Keratinocyte (primary cell): ENCODE data around the gene MARS1. TPM values are rescaled to one million over a fixed set of nuclear protein-coding genes. Genes with fewer than 3 reads are reported as not detected.

Source experiments
- DNase-seq: peaks from one replicate; pipeline ENCODE4 v3.0.0-alpha.2; 2011; ENCODE audit warnings: low read depth, missing footprints, low spot score
- FAIRE-seq: peaks from 2 replicates; lab custom pipeline; 2011; peaks lifted over from hg19 to GRCh38; lab: Jason Lieb, UNC
- H2AFZ ChIP-seq: 2 replicates; pipeline ENCODE4 v1.6.0; 2012; ENCODE audit warnings: low read length, control low read depth, inconsistent platforms; ENCODE audit not compliant: control insufficient read depth
- H3K27ac ChIP-seq: 2 replicates; pipeline ENCODE4 v1.5.1; 2011; ENCODE audit warnings: low read length; ENCODE audit not compliant: control insufficient read depth, insufficient read depth
- H3K27me3 ChIP-seq: 3 replicates; pipeline ENCODE4 v1.6.0; 2011; ENCODE audit warnings: low read length; ENCODE audit not compliant: control insufficient read depth, insufficient read depth; ENCODE audit errors: extremely low read depth
- H3K36me3 ChIP-seq, 2 experiments: 2 replicates in 1 of 2; 3 replicates in 1 of 2; pipeline ENCODE4 v1.5.1; 2011; ENCODE audit warnings: low read length in 2 of 2, mild to moderate bottlenecking in 1 of 2; ENCODE audit not compliant: control insufficient read depth in 2 of 2, insufficient read depth in 2 of 2; ENCODE audit errors: extremely low read depth in 1 of 2
- H3K4me1 ChIP-seq: 3 replicates; pipeline ENCODE4 v1.5.1; 2011; ENCODE audit warnings: low read length; ENCODE audit not compliant: control insufficient read depth, insufficient read depth; ENCODE audit errors: extremely low read depth
- H3K4me2 ChIP-seq: 3 replicates; pipeline ENCODE4 v1.6.0; 2011; ENCODE audit warnings: low read depth, low read length; ENCODE audit not compliant: control insufficient read depth, insufficient read depth; ENCODE audit errors: extremely low read depth
- H3K4me3 ChIP-seq, 3 experiments: fragments of 200-600 bp in 1 of 3; sonication (generic) in 1 of 3; 2 replicates in 2 of 3; 3 replicates in 1 of 3; pipeline ENCODE4 v1.5.1; 2011 to 2016; ENCODE audit warnings: low read length in 3 of 3, mild to moderate bottlenecking in 3 of 3, control low read depth in 2 of 3, inconsistent platforms in 1 of 3, low read depth in 1 of 3, mixed read lengths in 1 of 3, mixed run types in 1 of 3, moderate library complexity in 1 of 3; ENCODE audit not compliant: control insufficient read depth in 2 of 3, insufficient read depth in 2 of 3; ENCODE audit errors: extremely low read depth in 1 of 3
- H3K79me2 ChIP-seq: 2 replicates; pipeline ENCODE4 v1.6.0; 2012; ENCODE audit warnings: low read length; ENCODE audit not compliant: control insufficient read depth, insufficient read depth
- H3K9ac ChIP-seq: 3 replicates; pipeline ENCODE4 v1.6.0; 2011; ENCODE audit warnings: low read length; ENCODE audit not compliant: control insufficient read depth, insufficient read depth; ENCODE audit errors: extremely low read depth
- H3K9me1 ChIP-seq: 3 replicates; pipeline ENCODE4 v1.6.0; 2011; ENCODE audit warnings: low read length; ENCODE audit not compliant: control insufficient read depth, insufficient read depth; ENCODE audit errors: extremely low read depth
- H3K9me3 ChIP-seq: 2 replicates; pipeline ENCODE4 v1.5.1; 2012; ENCODE audit warnings: low read depth, low read length; ENCODE audit not compliant: control insufficient read depth
- H4K20me1 ChIP-seq: 3 replicates; pipeline ENCODE4 v1.6.0; 2011; ENCODE audit warnings: low read length; ENCODE audit not compliant: control insufficient read depth, insufficient read depth; ENCODE audit errors: extremely low read depth
- EZH2 ChIP-seq: IDR thresholded peaks from one replicate; pipeline ENCODE4 v1.6.1; 2012; ENCODE audit warnings: inconsistent platforms, mild to moderate bottlenecking, low read length, moderate library complexity
- dilution Hi-C: fragments of 300-500 bp; cut with MboI; formaldehyde crosslinking; loops from one replicate; pipeline ENCODE4 v1.7.0; 2020; ENCODE audit warnings: low sequenced_read_pairs; ENCODE audit not compliant: extremely low pct_ligation_motif_present
- polyA plus RNA-seq, 5 experiments: library from polyadenylated mRNA; depleted of rRNA in 3 of 5; stranded (reverse) in 3 of 5; stranded (forward) in 1 of 5; unstranded in 1 of 5; fragments of >200 nt; gene quantifications; 1 replicate in 1 of 5; 2 replicates in 3 of 5; 3 replicates in 1 of 5; pipeline versions ENCODE4 v1.2.1 to v1.2.3, GENCODE V29; 2011 to 2012; ENCODE audit warnings: missing spikeins in 2 of 5, low read depth in 1 of 5, low replicate concordance in 1 of 5
- TF ChIP-seq, protein P1 (sequence below), 3 experiments: IDR thresholded peaks in 1 of 3; conservative IDR thresholded peaks in 1 of 3; optimal IDR thresholded peaks in 1 of 3; 2 replicates in 2 of 3; 3 replicates in 1 of 3; pipeline versions ENCODE3 to v1.5.1; 2011; ENCODE audit warnings: low read length in 3 of 3, mild to moderate bottlenecking in 3 of 3, moderate library complexity in 2 of 3, control low read depth in 1 of 3, inconsistent platforms in 1 of 3; ENCODE audit not compliant: insufficient read depth in 2 of 3; ENCODE audit errors: extremely low read depth in 1 of 3

Gene MARS1
- polyA plus RNA-seq, 1 donor (not counting 4 experiments of a cell fraction or from before 2014, with no cell fraction given) = 125 TPM

DNA sequence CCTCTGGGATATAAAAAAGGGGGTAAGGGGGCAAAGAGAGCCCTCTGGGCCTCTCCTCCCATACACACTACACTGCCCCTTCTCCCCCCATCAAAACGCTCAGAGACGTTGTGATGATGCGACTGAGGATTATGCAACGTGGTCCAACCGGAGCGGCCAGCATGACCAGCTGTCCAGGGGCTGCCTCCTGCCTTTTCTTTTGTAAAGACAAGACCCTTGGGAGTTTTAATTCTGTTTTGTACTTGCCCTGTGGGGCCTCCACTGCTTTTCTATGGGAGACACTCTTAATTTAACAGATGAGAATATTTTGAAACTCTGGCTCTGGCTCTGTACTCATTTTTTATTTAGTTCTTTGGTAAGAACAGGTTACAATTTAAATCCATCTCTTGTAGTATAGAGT, 42.0 kb downstream of the MARS1 start:
- H3K9ac ChIP-seq = no peak overlapping the region
- FAIRE-seq = no peak
- TF ChIP-seq EZH2 = no peak
- TF ChIP-seq, protein P1, sequence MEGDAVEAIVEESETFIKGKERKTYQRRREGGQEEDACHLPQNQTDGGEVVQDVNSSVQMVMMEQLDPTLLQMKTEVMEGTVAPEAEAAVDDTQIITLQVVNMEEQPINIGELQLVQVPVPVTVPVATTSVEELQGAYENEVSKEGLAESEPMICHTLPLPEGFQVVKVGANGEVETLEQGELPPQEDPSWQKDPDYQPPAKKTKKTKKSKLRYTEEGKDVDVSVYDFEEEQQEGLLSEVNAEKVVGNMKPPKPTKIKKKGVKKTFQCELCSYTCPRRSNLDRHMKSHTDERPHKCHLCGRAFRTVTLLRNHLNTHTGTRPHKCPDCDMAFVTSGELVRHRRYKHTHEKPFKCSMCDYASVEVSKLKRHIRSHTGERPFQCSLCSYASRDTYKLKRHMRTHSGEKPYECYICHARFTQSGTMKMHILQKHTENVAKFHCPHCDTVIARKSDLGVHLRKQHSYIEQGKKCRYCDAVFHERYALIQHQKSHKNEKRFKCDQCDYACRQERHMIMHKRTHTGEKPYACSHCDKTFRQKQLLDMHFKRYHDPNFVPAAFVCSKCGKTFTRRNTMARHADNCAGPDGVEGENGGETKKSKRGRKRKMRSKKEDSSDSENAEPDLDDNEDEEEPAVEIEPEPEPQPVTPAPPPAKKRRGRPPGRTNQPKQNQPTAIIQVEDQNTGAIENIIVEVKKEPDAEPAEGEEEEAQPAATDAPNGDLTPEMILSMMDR (optimal IDR thresholded peaks at IDR 0.05 in 1 of 3, IDR thresholded peaks at IDR 0.05 in 1 of 3, conservative IDR thresholded peaks at IDR 0.05 in 1 of 3; ENCODE audit: extremely low read depth in 1 of 3, insufficient read depth in 2 of 3, low read length in 3 of 3) = no peak
- peaks cover 48 to 50% of the 10 kb centered on the region in 2 experiments for H3K36me3 ChIP-seq
- no peak overlapping the region for H3K27ac ChIP-seq
- H3K27me3 ChIP-seq = no peaks in the 10 kb centered on the region
- no peak for DNase-seq
- H3K4me3 ChIP-seq = no peak overlapping the region
- no peak overlapping the region for H3K4me2 ChIP-seq
- H3K4me1 ChIP-seq = peaks cover 1% of the 10 kb centered on the region
- dilution Hi-C loops = no loop called here
- H3K9me1 ChIP-seq = no peaks in the 10 kb centered on the region
- H4K20me1 ChIP-seq = no peaks in the 10 kb centered on the region
- H3K9me3 ChIP-seq = no peaks in the 10 kb centered on the region
- H3K79me2 ChIP-seq = peaks cover 6% of the 10 kb centered on the region
- H2AFZ ChIP-seq = no peak overlapping the region

DNA sequence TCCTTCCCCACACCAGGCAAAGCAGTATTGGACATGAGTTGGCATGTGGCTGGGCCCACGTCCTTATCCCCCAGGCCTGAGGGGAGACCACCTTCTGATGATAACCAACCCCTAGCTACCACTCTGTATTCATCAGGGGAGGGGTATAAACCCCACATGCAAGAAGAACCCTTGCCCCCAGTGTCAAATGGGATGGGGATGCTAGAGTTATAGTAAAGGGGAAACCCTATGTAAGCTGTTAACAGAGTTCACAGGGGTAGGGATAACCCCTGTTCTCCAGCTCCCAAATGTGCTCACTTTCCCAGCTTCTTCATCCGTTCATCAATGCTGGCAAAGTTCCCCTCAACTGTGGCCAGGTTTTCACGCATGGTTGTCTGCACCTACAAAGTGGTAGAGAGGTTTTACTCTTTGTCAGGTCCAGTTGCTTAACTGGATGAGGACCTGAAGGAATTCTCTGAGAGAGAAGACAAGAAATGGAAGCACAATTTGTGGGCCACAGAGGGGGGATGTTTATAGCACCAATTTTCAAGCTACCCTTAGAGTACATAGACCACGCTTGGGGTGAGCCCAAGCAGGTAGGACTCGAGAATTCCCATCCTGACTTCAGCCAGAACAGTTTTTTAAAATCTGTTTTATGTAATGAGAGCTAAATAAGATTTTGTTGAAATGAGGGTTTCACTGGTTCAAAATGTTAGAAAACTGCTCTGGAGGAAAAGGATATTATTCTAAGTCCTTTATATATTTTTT, 42.7 kb downstream of the MARS1 start:
- Histone ChIP-seq H3K9me1 (no peaks in the 10 kb centered on the region), H4K20me1 (no peaks in the 10 kb centered on the region), H3K4me2 (no peak overlapping the region), H3K4me1 (no peaks in the 10 kb centered on the region), H2AFZ (no peak overlapping the region), H3K27me3 (no peaks in the 10 kb centered on the region), H3K36me3 (peaks cover 48 to 55% of the 10 kb centered on the region in 2 experiments), H3K4me3 (no peak overlapping the region), H3K9me3 (no peaks in the 10 kb centered on the region), H3K27ac (no peak overlapping the region), H3K9ac (no peak overlapping the region), H3K79me2 (peaks cover under 1% of the 10 kb centered on the region)
- no peak for TF ChIP-seq EZH2
- TF ChIP-seq, protein P1 (optimal IDR thresholded peaks at IDR 0.05 in 1 of 3, IDR thresholded peaks at IDR 0.05 in 1 of 3, conservative IDR thresholded peaks at IDR 0.05 in 1 of 3; ENCODE audit: extremely low read depth in 1 of 3, insufficient read depth in 2 of 3, low read length in 3 of 3) = no peak
- no peak for DNase-seq
- no peak for FAIRE-seq
- dilution Hi-C loops = no loop called here
